Subcutaneous preadipocyte (primary cell): ENCODE data around the gene CTTNBP2. TPM values are rescaled to one million over a fixed set of nuclear protein-coding genes. Genes with fewer than 3 reads are reported as not detected.

Experiments used
- total RNA-seq: library from RNA; depleted of rRNA; stranded (reverse); fragments of >200 nt; gene quantifications from 2 replicates; pipeline ENCODE4 v1.2.3, GENCODE V29; 2012

The CTTNBP2 gene, protein sequence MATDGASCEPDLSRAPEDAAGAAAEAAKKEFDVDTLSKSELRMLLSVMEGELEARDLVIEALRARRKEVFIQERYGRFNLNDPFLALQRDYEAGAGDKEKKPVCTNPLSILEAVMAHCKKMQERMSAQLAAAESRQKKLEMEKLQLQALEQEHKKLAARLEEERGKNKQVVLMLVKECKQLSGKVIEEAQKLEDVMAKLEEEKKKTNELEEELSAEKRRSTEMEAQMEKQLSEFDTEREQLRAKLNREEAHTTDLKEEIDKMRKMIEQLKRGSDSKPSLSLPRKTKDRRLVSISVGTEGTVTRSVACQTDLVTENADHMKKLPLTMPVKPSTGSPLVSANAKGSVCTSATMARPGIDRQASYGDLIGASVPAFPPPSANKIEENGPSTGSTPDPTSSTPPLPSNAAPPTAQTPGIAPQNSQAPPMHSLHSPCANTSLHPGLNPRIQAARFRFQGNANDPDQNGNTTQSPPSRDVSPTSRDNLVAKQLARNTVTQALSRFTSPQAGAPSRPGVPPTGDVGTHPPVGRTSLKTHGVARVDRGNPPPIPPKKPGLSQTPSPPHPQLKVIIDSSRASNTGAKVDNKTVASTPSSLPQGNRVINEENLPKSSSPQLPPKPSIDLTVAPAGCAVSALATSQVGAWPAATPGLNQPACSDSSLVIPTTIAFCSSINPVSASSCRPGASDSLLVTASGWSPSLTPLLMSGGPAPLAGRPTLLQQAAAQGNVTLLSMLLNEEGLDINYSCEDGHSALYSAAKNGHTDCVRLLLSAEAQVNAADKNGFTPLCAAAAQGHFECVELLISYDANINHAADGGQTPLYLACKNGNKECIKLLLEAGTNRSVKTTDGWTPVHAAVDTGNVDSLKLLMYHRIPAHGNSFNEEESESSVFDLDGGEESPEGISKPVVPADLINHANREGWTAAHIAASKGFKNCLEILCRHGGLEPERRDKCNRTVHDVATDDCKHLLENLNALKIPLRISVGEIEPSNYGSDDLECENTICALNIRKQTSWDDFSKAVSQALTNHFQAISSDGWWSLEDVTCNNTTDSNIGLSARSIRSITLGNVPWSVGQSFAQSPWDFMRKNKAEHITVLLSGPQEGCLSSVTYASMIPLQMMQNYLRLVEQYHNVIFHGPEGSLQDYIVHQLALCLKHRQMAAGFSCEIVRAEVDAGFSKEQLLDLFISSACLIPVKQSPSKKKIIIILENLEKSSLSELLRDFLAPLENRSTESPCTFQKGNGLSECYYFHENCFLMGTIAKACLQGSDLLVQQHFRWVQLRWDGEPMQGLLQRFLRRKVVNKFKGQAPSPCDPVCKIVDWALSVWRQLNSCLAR (N-terminal part only)
- 1.1 and 2.3 TPM in 2 replicates for total RNA-seq

DNA sequence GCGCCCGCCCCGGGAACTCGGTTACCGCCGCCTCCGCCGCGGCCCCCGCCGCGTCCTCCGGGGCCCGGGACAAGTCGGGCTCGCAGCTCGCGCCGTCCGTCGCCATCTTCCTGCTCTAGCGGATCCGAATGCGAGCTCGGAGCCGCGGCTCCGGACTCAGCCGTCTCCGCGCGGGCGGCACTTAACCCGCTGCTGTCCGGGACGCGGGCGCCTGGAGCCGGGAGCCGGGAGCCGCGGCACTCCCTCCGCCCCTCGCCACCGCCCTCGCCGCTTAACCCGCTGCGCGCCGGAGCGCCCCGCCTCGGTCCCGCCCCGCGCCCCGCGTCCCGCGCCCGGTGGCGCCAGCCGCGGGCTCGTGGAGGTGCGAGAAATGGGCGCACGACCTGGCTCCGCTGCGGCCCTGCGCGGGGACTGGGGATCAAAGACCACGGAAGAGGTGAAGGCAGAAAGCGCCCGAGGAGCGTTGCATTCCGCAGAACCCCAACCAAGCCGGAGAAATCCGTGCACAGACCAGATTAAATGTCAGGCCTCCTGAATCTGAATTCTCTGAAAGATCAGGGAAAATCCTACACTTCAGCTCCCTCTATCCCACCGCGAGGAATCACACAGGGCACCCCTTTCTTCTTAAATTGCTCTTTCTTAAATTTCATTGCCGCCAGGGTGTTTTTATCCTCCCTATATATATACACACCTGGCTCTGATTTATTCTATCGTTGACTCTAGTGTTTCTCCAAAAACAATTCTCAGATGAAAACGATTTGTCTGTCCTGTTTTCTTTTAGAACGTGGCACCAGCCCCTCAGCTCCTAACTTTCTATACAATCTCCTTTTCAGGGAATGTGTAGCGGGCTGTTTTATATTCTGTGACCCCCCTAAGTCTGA lies at the start of gene CTTNBP2:
Gene CTTNBP2, minus strand, starts transcription at position 132 of the 881 bp plus-strand sequence. Its CDS starts 26 bp downstream, at position 106.

